Activated naive CD8-positive, alpha-beta T cell treated with anti-CD3 and anti-CD28 coated beads, Interleukin-2, amount 10 ng/mL, durations not matched to agents 7 days and 5 days (primary cell): ENCODE measurements around the gene ORMDL3. TPM values are rescaled to one million over a fixed set of nuclear protein-coding genes. Genes with fewer than 3 reads are reported as not detected.

Experiments
- ATAC-seq: fragments of 150-1000 bp; cut with Tn5 transposase; one replicate; pipeline ENCODE4 v1.10.0; 2021; ENCODE audit warnings: low read depth, moderate library complexity
- POLR2A ChIA-PET: fragments of 350-600 bp; sonication (Branson Sonifier 250); formaldehyde crosslinking; loops from one replicate; lab custom pipeline; 2021; ENCODE audit warnings: antibody characterized with exemption; lab: Charles Lee
- DNase-seq: peaks from one replicate; pipeline ENCODE4 v3.0.0; 2021
- H3K27ac Mint-ChIP-seq: one replicate; pipeline ENCODE4 v1.8.0; 2022; ENCODE audit warnings: mild to moderate bottlenecking, mixed read lengths
- H3K27me3 Mint-ChIP-seq: one replicate; pipeline ENCODE4 v1.8.0; 2022; ENCODE audit warnings: mild to moderate bottlenecking, moderate library complexity, mixed read lengths
- H3K36me3 Mint-ChIP-seq: one replicate; pipeline ENCODE4 v1.8.0; 2021; ENCODE audit warnings: mild to moderate bottlenecking, mixed read lengths
- H3K4me1 Mint-ChIP-seq: one replicate; pipeline ENCODE4 v1.8.0; 2021; ENCODE audit warnings: mixed read lengths
- H3K4me3 Mint-ChIP-seq: one replicate; pipeline ENCODE4 v1.8.0; 2022; ENCODE audit warnings: mild to moderate bottlenecking, moderate library complexity, mixed read lengths
- H3K9me3 Mint-ChIP-seq: one replicate; pipeline ENCODE4 v1.8.0; 2021; ENCODE audit warnings: mixed read lengths
- total RNA-seq, 2 experiments: library from RNA; stranded (reverse); gene quantifications; one replicate each; pipeline ENCODE4 v1.2.3, GENCODE V29; 2021

The ORMDL3 gene
- 100 to 1,000 TPM; 149 to 159 TPM for total RNA-seq

DNA sequence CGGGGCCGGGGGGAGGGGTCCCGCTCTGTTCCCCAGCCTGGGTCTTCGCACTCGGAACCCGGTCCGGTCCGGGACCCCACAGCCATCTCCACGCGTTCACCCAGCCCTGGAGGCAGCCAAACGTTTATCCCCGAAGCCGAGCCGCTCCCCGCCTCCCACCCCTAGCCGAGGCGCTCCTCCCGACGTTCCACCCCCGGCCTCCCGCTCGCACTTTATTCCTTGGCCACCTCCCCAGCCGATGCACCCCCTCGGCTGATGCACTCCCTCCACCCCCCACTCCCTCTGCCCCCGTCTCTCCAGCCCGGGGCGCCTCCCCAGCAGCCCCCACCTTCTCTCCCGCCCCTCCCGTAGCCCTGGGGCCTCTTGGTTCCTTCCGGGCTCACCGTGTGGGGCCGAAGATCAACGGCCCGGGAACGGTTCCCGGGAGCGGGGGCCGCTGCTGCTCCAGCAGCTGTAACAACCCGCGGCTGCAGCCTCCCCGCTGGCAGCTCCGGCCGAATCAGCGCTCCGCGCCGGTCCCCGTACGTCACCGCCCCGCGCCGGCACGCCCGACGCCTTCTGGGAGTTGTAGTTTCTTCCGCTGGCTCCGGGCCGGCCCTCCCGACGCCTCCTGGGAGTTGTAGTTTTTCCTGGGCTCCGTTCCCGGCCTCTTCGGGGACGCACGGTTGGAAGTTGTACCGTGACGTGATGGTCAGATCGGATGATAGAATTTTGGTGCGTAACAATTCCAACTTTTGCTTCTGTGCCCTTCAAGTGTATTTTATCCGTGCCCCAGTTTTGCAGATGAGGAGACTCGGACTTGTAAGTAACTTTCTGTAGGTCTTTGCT is at the start of gene ORMDL3, which contains the start of gene LRRC3C:
ORMDL3 (minus strand) TSS at position 501 of the 828 bp plus-strand sequence. CDS start 3,398 bp downstream, outside the sequence.
LRRC3C (plus strand) TSS at position 632 of the 828 bp plus-strand sequence. CDS start 13,792 bp downstream, outside the sequence.
- Mint-ChIP-seq H3K36me3 (peaks cover 23% of the 10 kb centered on the region), H3K27me3 (no peaks in the 10 kb centered on the region), H3K4me1 (peaks cover 37% of the 10 kb centered on the region), H3K27ac (peak within 1 kb of the TSS; percentile 89), H3K4me3 (peak within 1 kb of the TSS; percentile 89), H3K9me3 (no peaks in the 10 kb centered on the region)
- POLR2A ChIA-PET = interaction anchor here (0.6 to 3.4 kb wide), 16 partner anchors 9 to 466 kb away, joined by 3 to 20 read pairs (median 6); partner anchors contain the start of genes GSDMB, NR1D1 and PSMD3
- DNase-seq = peak; percentile 95
- peak; percentile 67 for ATAC-seq

- ATAC-seq = no peak
- Mint-ChIP-seq H3K9me3 (no peaks in the 10 kb centered on the region), H3K4me3 (no peak overlapping the region), H3K27me3 (peaks cover 46% of the 10 kb centered on the region), H3K4me1 (peaks cover 15% of the 10 kb centered on the region), H3K36me3 (no peaks in the 10 kb centered on the region), H3K27ac (no peak overlapping the region)
- DNase-seq = no peak
- POLR2A ChIA-PET = no interaction called here
These were observed 48.4 kb upstream of the ORMDL3 start for GRCh38 chr17:39975801-39976200.

- POLR2A ChIA-PET = no interaction called here
- DNase-seq = no peak
- H3K4me3 Mint-ChIP-seq = no peak overlapping the region
- H3K36me3 Mint-ChIP-seq = no peaks in the 10 kb centered on the region
- H3K27ac Mint-ChIP-seq = no peak overlapping the region
- ATAC-seq = no peak
- H3K9me3 Mint-ChIP-seq = no peaks in the 10 kb centered on the region
- H3K27me3 Mint-ChIP-seq = peaks cover 57% of the 10 kb centered on the region
- H3K4me1 Mint-ChIP-seq = peaks cover 6% of the 10 kb centered on the region
These were observed 47.0 kb upstream of the ORMDL3 start for GRCh38 chr17:39974433-39974832.

DNA sequence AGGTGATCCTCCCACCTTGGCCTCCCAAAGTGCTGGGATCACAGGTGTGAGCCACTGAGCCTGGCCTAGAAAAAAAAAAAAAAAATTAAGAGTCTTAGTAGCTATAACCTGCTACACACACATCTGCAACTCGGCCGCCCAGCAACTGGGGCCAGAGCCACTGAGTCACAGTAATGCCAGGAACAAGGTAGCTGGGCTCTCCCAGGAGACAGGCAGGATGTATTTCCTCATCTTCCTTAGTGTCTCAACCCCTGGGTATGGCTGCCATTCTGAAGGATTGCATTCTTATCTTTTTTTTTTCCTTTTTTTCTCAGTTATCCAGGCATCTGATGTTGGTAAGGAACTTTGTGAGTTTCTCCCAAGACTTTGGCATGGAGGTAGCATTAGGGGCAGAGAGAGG is 46.1 kb upstream of the ORMDL3 start:
- Mint-ChIP-seq H3K27me3 (peaks cover 56% of the 10 kb centered on the region), H3K36me3 (no peaks in the 10 kb centered on the region), H3K4me3 (no peak overlapping the region), H3K27ac (no peak overlapping the region), H3K4me1 (peaks cover 3% of the 10 kb centered on the region), H3K9me3 (no peaks in the 10 kb centered on the region)
- no peak for DNase-seq
- ATAC-seq = no peak
- POLR2A ChIA-PET = no interaction called here

DNA sequence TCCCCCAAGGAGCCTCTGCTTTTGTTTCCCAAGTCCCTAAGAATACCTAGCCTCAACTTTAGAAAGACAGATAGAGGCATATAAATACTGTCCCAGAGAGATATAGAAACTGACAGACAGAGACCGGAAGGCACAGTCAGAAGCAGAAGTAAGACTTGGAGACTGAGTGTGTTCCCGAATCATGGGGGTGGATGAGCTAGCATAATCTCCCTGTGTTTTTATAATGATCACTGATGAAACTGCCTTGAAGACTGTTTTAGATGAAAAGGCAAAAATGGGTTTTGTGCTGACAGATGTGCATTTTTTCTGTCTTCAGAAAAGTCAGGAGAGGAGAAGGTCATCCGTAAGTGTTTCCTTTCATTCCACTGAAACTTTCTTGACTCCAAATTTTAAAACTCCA is 44.9 kb upstream of the ORMDL3 start:
- no peak for ATAC-seq
- no peaks in the 10 kb centered on the region for H3K9me3 Mint-ChIP-seq
- H3K36me3 Mint-ChIP-seq = no peaks in the 10 kb centered on the region
- no peak overlapping the region for H3K4me3 Mint-ChIP-seq
- H3K27ac Mint-ChIP-seq = no peak overlapping the region
- POLR2A ChIA-PET = no interaction called here
- H3K27me3 Mint-ChIP-seq = peaks cover 51% of the 10 kb centered on the region
- peaks cover 3% of the 10 kb centered on the region for H3K4me1 Mint-ChIP-seq
- no peak for DNase-seq

GRCh38 chr17:39971076-39971603 is 43.7 kb upstream of the ORMDL3 start:
- no peak for ATAC-seq
- Mint-ChIP-seq H3K9me3 (no peaks in the 10 kb centered on the region), H3K4me1 (peaks cover 3% of the 10 kb centered on the region), H3K36me3 (no peaks in the 10 kb centered on the region), H3K4me3 (no peak overlapping the region), H3K27me3 (peaks cover 43% of the 10 kb centered on the region), H3K27ac (no peak overlapping the region)
- POLR2A ChIA-PET = no interaction called here
- DNase-seq = no peak

DNA sequence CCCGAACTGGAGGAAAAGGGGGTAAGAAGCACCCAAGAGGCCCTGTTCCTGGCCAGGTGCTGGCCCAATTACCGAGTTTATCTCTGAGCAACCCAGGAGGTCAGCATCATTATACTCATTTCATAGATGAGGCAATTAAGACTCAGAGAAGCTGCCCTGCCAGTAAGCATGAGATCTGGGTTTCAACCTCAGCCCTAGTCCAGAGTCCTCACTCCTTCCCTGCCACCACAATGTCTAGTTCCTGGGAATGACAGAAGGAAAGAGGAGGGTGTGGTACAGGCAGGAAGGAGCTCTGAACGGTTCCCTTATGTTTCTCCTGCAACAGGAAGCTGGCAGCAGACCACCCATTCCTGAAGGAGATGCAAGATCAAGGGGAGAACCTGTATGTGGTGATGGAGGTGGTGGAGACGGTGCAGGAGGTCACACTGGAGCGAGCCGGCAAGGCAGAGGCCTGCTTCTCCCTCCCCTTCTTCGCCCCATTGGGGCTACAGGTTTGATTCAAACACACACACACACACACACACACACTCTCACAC is 42.8 kb upstream of the ORMDL3 start:
- ATAC-seq (no peak), DNase-seq (no peak)
- Mint-ChIP-seq H3K9me3 (no peaks in the 10 kb centered on the region), H3K4me3 (no peak overlapping the region), H3K36me3 (no peaks in the 10 kb centered on the region), H3K27me3 (peaks cover 40% of the 10 kb centered on the region), H3K4me1 (peaks cover 3% of the 10 kb centered on the region), H3K27ac (no peak overlapping the region)
- POLR2A ChIA-PET = no interaction called here

GRCh38 chr17:39969375-39969774 is 42.0 kb upstream of the ORMDL3 start:
- Mint-ChIP-seq H3K4me3 (no peak overlapping the region), H3K4me1 (peaks cover 3% of the 10 kb centered on the region), H3K36me3 (no peaks in the 10 kb centered on the region), H3K27me3 (peaks cover 36% of the 10 kb centered on the region), H3K9me3 (no peaks in the 10 kb centered on the region), H3K27ac (no peak overlapping the region)
- POLR2A ChIA-PET = interaction anchor here (0.5 to 0.7 kb wide), 2 partner anchors 39 to 56 kb away, joined by 4 to 5 read pairs; no protein-coding TSS in a partner anchor
- DNase-seq (no peak), ATAC-seq (no peak)

- no peak for DNase-seq
- H3K4me1 Mint-ChIP-seq = peaks cover 6% of the 10 kb centered on the region
- no peak overlapping the region for H3K4me3 Mint-ChIP-seq
- H3K27me3 Mint-ChIP-seq = peaks cover 37% of the 10 kb centered on the region
- no peak for ATAC-seq
- H3K27ac Mint-ChIP-seq = no peak overlapping the region
- no peaks in the 10 kb centered on the region for H3K36me3 Mint-ChIP-seq
- POLR2A ChIA-PET = interaction anchor here (0.5 to 0.7 kb wide), 3 partner anchors 11 to 55 kb away, joined by 3 to 5 read pairs (median 4); no protein-coding TSS in a partner anchor
- H3K9me3 Mint-ChIP-seq = no peaks in the 10 kb centered on the region
These were observed 41.4 kb upstream of the ORMDL3 start for GRCh38 chr17:39968761-39969160.

DNA sequence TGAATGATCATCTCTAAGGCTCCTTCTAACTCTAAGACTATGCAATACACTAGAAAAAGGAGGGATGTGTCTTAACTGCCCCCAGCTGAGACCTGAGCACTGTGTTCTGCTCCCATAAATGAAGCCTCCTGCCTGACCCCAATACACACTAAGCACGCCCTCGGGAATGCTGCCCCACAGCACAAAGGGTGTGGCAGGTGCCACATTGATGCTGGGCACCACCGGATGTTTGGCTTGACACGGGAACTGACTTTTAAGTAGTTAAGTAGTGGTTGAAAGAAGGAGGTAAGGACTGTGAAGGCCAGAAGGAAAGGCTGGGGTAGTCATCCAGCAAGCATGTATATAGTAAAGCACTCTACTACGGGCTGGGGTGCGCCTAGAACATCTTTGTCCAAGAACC is 39.4 kb upstream of the ORMDL3 start:
- no peaks in the 10 kb centered on the region for H3K9me3 Mint-ChIP-seq
- ATAC-seq = no peak
- peaks cover 10% of the 10 kb centered on the region for H3K4me1 Mint-ChIP-seq
- POLR2A ChIA-PET = interaction anchor here (1.2 kb wide), 1 partner anchor 13 kb away, joined by 4 read pairs; the partner anchor contains the start of gene PSMD3
- no peak overlapping the region for H3K4me3 Mint-ChIP-seq
- H3K27me3 Mint-ChIP-seq = peaks cover 26% of the 10 kb centered on the region
- DNase-seq = no peak
- H3K36me3 Mint-ChIP-seq = no peaks in the 10 kb centered on the region
- no peak overlapping the region for H3K27ac Mint-ChIP-seq

GRCh38 chr17:39965017-39965699 is 37.8 kb upstream of the ORMDL3 start:
- Mint-ChIP-seq H3K4me3 (no peak overlapping the region), H3K27me3 (peaks cover 17% of the 10 kb centered on the region), H3K9me3 (no peaks in the 10 kb centered on the region), H3K36me3 (no peaks in the 10 kb centered on the region), H3K27ac (no peak overlapping the region), H3K4me1 (peaks cover 11% of the 10 kb centered on the region)
- POLR2A ChIA-PET = interaction anchor here (1.4 to 1.9 kb wide), 2 partner anchors 11 to 15 kb away, joined by 5 to 6 read pairs; partner anchors contain the start of gene PSMD3
- ATAC-seq (no peak), DNase-seq (no peak)

- peak overlapping the region; percentile 59 for H3K27ac Mint-ChIP-seq
- peaks cover 16% of the 10 kb centered on the region for H3K4me1 Mint-ChIP-seq
- POLR2A ChIA-PET = interaction anchor here (0.7 to 1.9 kb wide), 2 partner anchors 17 to 24 kb away, joined by 3 to 6 read pairs; partner anchors contain the start of gene PSMD3
- H3K27me3 Mint-ChIP-seq = peaks cover 7% of the 10 kb centered on the region
- H3K9me3 Mint-ChIP-seq = no peaks in the 10 kb centered on the region
- no peaks in the 10 kb centered on the region for H3K36me3 Mint-ChIP-seq
- H3K4me3 Mint-ChIP-seq = peak overlapping the region; percentile 6
- ATAC-seq (peak; percentile 44), DNase-seq (no peak)
These were observed 36.4 kb upstream of the ORMDL3 start for GRCh38 chr17:39963829-39964228.
